ENCODE data around the gene ATP8B4. TPM values are rescaled to one million over a fixed set of nuclear protein-coding genes. Genes with fewer than 3 reads are reported as not detected.

The ATP8B4 gene
- total and polyA plus RNA-seq, 2 of the 8 experiments (the other 6 are each of a cell fraction or from before 2014, with no cell fraction given), result 0.17 to 0.24 TPM

DNA sequence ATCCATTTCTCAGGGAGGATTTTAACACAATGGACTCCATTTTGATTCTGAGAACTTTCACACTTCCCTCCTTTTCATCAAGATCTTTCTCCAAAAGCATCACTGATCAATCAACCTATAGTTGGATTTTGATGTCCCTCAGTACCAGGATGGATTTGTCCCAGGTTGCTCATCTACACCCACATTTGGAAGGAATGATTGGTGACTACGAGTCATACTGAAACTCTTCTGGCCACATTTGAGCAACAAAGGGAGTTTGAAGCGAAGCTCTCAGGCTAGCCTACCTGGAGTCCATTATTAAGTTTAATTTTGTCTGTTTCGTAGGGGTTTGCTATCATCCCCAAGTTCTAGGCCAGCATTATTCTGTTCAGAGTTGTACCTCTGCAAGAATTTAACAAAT, 31.3 kb upstream of the ATP8B4 start (continued):
- no peak for TF ChIP-seq RNF2 (IDR thresholded peaks at IDR 0.05; ENCODE audit: borderline replicate concordance, low read depth, low read length, missing control alignments, poor library complexity, severe bottlenecking)
- TF ChIP-seq MAFK (IDR thresholded peaks at IDR 0.05; ENCODE audit: low read depth, low read length), result no peak
- no peak for TF ChIP-seq ZNF274 (IDR thresholded peaks at IDR 0.05; ENCODE audit: borderline replicate concordance, extremely low read depth, low read length)
- no peak for TF ChIP-seq NANOG (IDR thresholded peaks at IDR 0.05; ENCODE audit: insufficient read depth, low read depth, low read length, poor library complexity, severe bottlenecking)
- TF ChIP-seq RXRA (IDR thresholded peaks at IDR 0.05; ENCODE audit: insufficient read depth, low read depth, low read length), result no peak
- TF ChIP-seq EZH2 (IDR thresholded peaks at IDR 0.05; ENCODE audit: low read depth, low read length, severe bottlenecking), result no peak
- TF ChIP-seq YY1 (IDR thresholded peaks at IDR 0.05; ENCODE audit: low read depth, low read length), result no peak
- no peak for TF ChIP-seq SRF (IDR thresholded peaks at IDR 0.05; ENCODE audit: low read depth, low read length)
